Measurements from ENCODE around the gene ZSCAN5A. TPM values are rescaled to one million over a fixed set of nuclear protein-coding genes. Genes with fewer than 3 reads are reported as not detected.

Gene ZSCAN5A
- total and polyA plus RNA-seq, 2 donors (not counting 1 experiment from before 2014, with no cell fraction given): 5.2 to 24.8 TPM

DNA sequence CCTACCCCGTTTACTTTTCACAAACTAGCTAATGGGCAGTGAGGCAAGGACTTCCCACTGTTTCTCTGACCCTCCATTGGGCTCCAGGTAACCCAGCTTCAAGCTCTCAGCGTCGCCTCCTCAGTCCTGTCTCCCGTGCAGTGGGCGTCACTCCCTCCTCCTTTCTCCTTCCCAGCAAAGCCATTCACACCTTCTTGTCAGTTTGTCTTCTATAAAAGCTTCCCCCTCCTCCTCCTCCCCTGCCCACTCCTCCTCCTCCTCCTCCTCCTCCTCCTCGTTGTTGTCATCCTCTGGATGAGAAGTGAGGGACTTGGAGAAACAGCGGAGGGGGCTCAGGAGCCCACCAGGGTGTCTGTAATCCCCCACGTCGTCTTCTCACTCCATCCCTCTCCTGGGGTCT is 140.6 kb downstream of the ZSCAN5A start:
- TF ChIP-seq EZH2 (IDR thresholded peaks at IDR 0.05; ENCODE audit: borderline replicate concordance, insufficient read depth, low read depth, low read length, poor library complexity, severe bottlenecking): no peak
- TF ChIP-seq CTCF (IDR thresholded peaks at IDR 0.05): no peak
- H3K9ac ChIP-seq (ENCODE audit: low read length): no peak overlapping the region
- Mint-ChIP-seq H3K27ac (no peak overlapping the region), H3K9me3 (ENCODE audit: insufficient read depth) (no peaks in the 10 kb centered on the region), H3K27me3 (peaks cover 18% of the 10 kb centered on the region), H3K4me3 (no peak overlapping the region), H3K4me1 (peaks cover 2% of the 10 kb centered on the region)
- CTCF ChIA-PET: interaction anchor here (0.6 to 16.2 kb wide), 4 partner anchors 10 to 108 kb away, joined by 3 to 196 read pairs (median 20); no protein-coding TSS in a partner anchor
- no peaks in the 10 kb centered on the region for H3K36me3 ChIP-seq (replicated peaks in 1 of 2; ENCODE audit: control extremely low read depth in 1 of 2, control insufficient read depth in 1 of 2, extremely low read depth in 1 of 2, insufficient read depth in 2 of 2, low read length in 1 of 2)
- intact Hi-C loops (cut with micrococcal nuclease): no loop called here
- H3K4me2 ChIP-seq (replicated peaks; ENCODE audit: low read depth, low read length, poor library complexity, severe bottlenecking): no peak overlapping the region
- no peaks in the 10 kb centered on the region for H3K79me2 ChIP-seq (ENCODE audit: control insufficient read depth, insufficient read depth, low read length)
- no peak overlapping the region for H3K4me3 ChIP-seq (ENCODE audit: control extremely low read depth in 1 of 5, extremely low read depth in 1 of 5, insufficient read depth in 1 of 5, low read depth in 2 of 5, low read length in 4 of 5)
- H3K9me3 ChIP-seq (ENCODE audit: control extremely low read depth in 1 of 3, control insufficient read depth in 2 of 3, insufficient read depth in 1 of 3, low read length in 2 of 3): no peaks in the 10 kb centered on the region
- H3K4me1 ChIP-seq (ENCODE audit: control insufficient read depth in 2 of 2, insufficient read depth in 2 of 2, low read length in 2 of 2): peaks cover 2 to 3% of the 10 kb centered on the region in 2 donors
- no peak for ATAC-seq (ENCODE audit: low read depth)
- no peaks in the 10 kb centered on the region for H3K27me3 ChIP-seq (replicated peaks in 1 of 4; ENCODE audit: control extremely low read depth in 1 of 4, control insufficient read depth in 3 of 4, insufficient read depth in 4 of 4, low read length in 3 of 4)
- POLR2A ChIA-PET: no interaction called here
- no peak overlapping the region for H3K27ac ChIP-seq (ENCODE audit: low read length in 2 of 2)
- no peak for DNase-seq
- no peaks in the 10 kb centered on the region for H4K20me1 ChIP-seq (ENCODE audit: control insufficient read depth, insufficient read depth, low read length, poor library complexity, severe bottlenecking)
- 76% methylated on average over 5 of the region's 9 CpGs for WGBS (ENCODE audit: insufficient coverage)
- no peak overlapping the region for H2AFZ ChIP-seq (ENCODE audit: insufficient read depth, low read depth, low read length, poor library complexity, severe bottlenecking)

Small RNA genes lying within 50 kb of the gene (small RNA-seq; reads per million reads assigned to genes)
- gene RF00019 (ENCODE audit: insufficient read length, low read depth, low replicate concordance): not detected

Other genes with a start within 250 kb of the ZSCAN5A start
- 47.7 and 47.9 TPM in 2 replicates for gene ZNF787, start 193.5 kb downstream of the ZSCAN5A start, total RNA-seq
- gene ZNF787, start 193.5 kb downstream of the ZSCAN5A start, polyA plus RNA-seq: 17.1 and 19.6 TPM in 2 replicates
- 32.0 and 37.7 TPM in 2 replicates for gene ZNF444, start 173.6 kb downstream of the ZSCAN5A start, total RNA-seq
- gene ZNF444, start 173.6 kb downstream of the ZSCAN5A start, polyA plus RNA-seq: 24.1 and 25.2 TPM in 2 replicates
- not detected in 2 replicates for gene GALP, start 138.8 kb downstream of the ZSCAN5A start, total RNA-seq
- not detected in 2 replicates for gene GALP, start 138.8 kb downstream of the ZSCAN5A start, polyA plus RNA-seq
- gene ZSCAN5B, start 117.1 kb downstream of the ZSCAN5A start, total RNA-seq: not detected in 2 replicates
- not detected in 2 replicates for gene ZSCAN5B, start 117.1 kb downstream of the ZSCAN5A start, polyA plus RNA-seq
- gene ZSCAN5C, start 112.6 kb downstream of the ZSCAN5A start, total RNA-seq: not detected in 2 replicates
- not detected in 2 replicates for gene ZSCAN5C, start 112.6 kb downstream of the ZSCAN5A start, polyA plus RNA-seq
- gene EDDM13, start 42.1 kb downstream of the ZSCAN5A start, total RNA-seq: not detected in 2 replicates
- gene EDDM13, start 42.1 kb downstream of the ZSCAN5A start, polyA plus RNA-seq: 0.43 TPM in 1 of 2 replicates, not detected in the other
- gene ZNF582, start 78.7 kb upstream of the ZSCAN5A start, total RNA-seq: 10.0 and 10.1 TPM in 2 replicates
- gene ZNF582, start 78.7 kb upstream of the ZSCAN5A start, polyA plus RNA-seq: 3.8 and 4.8 TPM in 2 replicates
- 11.1 and 11.7 TPM in 2 replicates for gene ZNF583, start 89.5 kb upstream of the ZSCAN5A start, total RNA-seq
- gene ZNF583, start 89.5 kb upstream of the ZSCAN5A start, polyA plus RNA-seq: 1.4 and 1.5 TPM in 2 replicates
- 4.4 and 6.5 TPM in 2 replicates for gene ZNF667, start 162.5 kb upstream of the ZSCAN5A start, total RNA-seq
- 2.8 and 6.0 TPM in 2 replicates for gene ZNF667, start 162.5 kb upstream of the ZSCAN5A start, polyA plus RNA-seq
- 4.7 and 5.9 TPM in 2 replicates for gene ZNF471, start 193.0 kb upstream of the ZSCAN5A start, total RNA-seq
- gene ZNF471, start 193.0 kb upstream of the ZSCAN5A start, polyA plus RNA-seq: 0.91 and 1.6 TPM in 2 replicates
- gene ZFP28, start 224.1 kb upstream of the ZSCAN5A start, total RNA-seq: 11.6 and 13.1 TPM in 2 replicates
- 2.5 and 4.6 TPM in 2 replicates for gene ZFP28, start 224.1 kb upstream of the ZSCAN5A start, polyA plus RNA-seq

Data from B cell (primary cell).